Hematopoietic multipotent progenitor cell treated with erythropoietin and hydrocortisone succinate and interleukin-3 and kit ligand, for 17 days (in vitro differentiated cells): Measurements from ENCODE around the gene S100A10.

Experiments
- DNase-seq: peaks from one replicate; pipeline ENCODE4 v3.0.0-alpha.2; 2015; ENCODE audit warnings: low spot score

S100A10 gene

GRCh38 chr1:151961833-151962232 lies 31.8 kb downstream of the S100A10 start:
- no peak for DNase-seq

- no peak for DNase-seq
These were observed 32.7 kb downstream of the S100A10 start for GRCh38 chr1:151960780-151961513.

- no peak for DNase-seq
These were observed 34.7 kb downstream of the S100A10 start for GRCh38 chr1:151958959-151959358.

- DNase-seq, result no peak
These were observed 36.6 kb downstream of the S100A10 start for GRCh38 chr1:151956957-151957497.

- DNase-seq, result no peak
These were observed 40.1 kb downstream of the S100A10 start for GRCh38 chr1:151953409-151954094.

GRCh38 chr1:151952811-151953210 lies 40.8 kb downstream of the S100A10 start:
- no peak for DNase-seq

GRCh38 chr1:151949371-151950193 lies 44.1 kb downstream of the S100A10 start:
- DNase-seq, result no peak

- DNase-seq, result no peak
These were observed 45.2 kb downstream of the S100A10 start for GRCh38 chr1:151948506-151948905.

GRCh38 chr1:151947140-151947539 lies 46.5 kb downstream of the S100A10 start:
- DNase-seq, result no peak

- DNase-seq, result peak; percentile 97
These were observed 47.6 kb downstream of the S100A10 start for GRCh38 chr1:151945725-151946722.

GRCh38 chr1:151944857-151945575 lies 48.6 kb downstream of the S100A10 start:
- no peak for DNase-seq

GRCh38 chr1:151944126-151944856 lies 49.4 kb downstream of the S100A10 start:
- DNase-seq, result peak; percentile 91

GRCh38 chr1:151943591-151943990 lies 50.1 kb downstream of the S100A10 start:
- DNase-seq, result no peak

- DNase-seq, result peak; percentile 70
These were observed 50.8 kb downstream of the S100A10 start for GRCh38 chr1:151942882-151943281.

GRCh38 chr1:151940541-151940940 lies 53.1 kb downstream of the S100A10 start:
- DNase-seq, result no peak

- DNase-seq, result no peak
These were observed 53.9 kb downstream of the S100A10 start for GRCh38 chr1:151939779-151940178.

- no peak for DNase-seq
These were observed 54.5 kb downstream of the S100A10 start for GRCh38 chr1:151939141-151939540.

GRCh38 chr1:151936653-151937052 lies 57.0 kb downstream of the S100A10 start:
- DNase-seq, result no peak

- DNase-seq, result no peak
These were observed 57.6 kb downstream of the S100A10 start for GRCh38 chr1:151935894-151936602.
